B cell (primary cell): ENCODE results near the gene CD300LG. TPM values are rescaled to one million over a fixed set of nuclear protein-coding genes. Genes with fewer than 3 reads are reported as not detected.

Experiments
- ATAC-seq: fragments of 200-7000 bp; cut with Tn5 transposase; one replicate; pipeline ENCODE4 v1.10.0; 2021; ENCODE audit warnings: low read depth, mild to moderate bottlenecking, moderate number of reproducible peaks, moderate library complexity
- CTCF ChIA-PET: fragments of 350-600 bp; sonication (Branson Sonifier 250); formaldehyde crosslinking; loops from one replicate; lab custom pipeline; 2021; ENCODE audit warnings: antibody characterized with exemption, inconsistent platforms; lab: Charles Lee
- POLR2A ChIA-PET: fragments of 350-600 bp; sonication (Branson Sonifier 250); formaldehyde crosslinking; loops from one replicate; lab custom pipeline; 2021; ENCODE audit warnings: antibody characterized with exemption; lab: Charles Lee
- DNase-seq: peaks from one replicate; pipeline ENCODE4 v3.0.0; 2013
- H2AFZ ChIP-seq: 2 replicates; pipeline ENCODE4 v1.6.1; 2012; ENCODE audit warnings: mild to moderate bottlenecking, low read depth, low read length; ENCODE audit not compliant: insufficient read depth, poor library complexity, severe bottlenecking
- H3K27ac ChIP-seq, 2 donors: 1 replicate in 1 of 2; 2 replicates in 1 of 2; pipeline ENCODE4 v1.5.1; 2012 to 2013; ENCODE audit warnings: low read length in 2 of 2, mild to moderate bottlenecking in 2 of 2, moderate library complexity in 1 of 2
- H3K27me3 ChIP-seq, 4 experiments: fragments of 200-600 bp in 1 of 4; sonication (generic) in 1 of 4; replicated peaks in 1 of 4; 1 replicate in 2 of 4; 2 replicates in 2 of 4; pipeline versions ENCODE4 v1.6.1 to v1.7.0; 2013 to 2016; ENCODE audit warnings: low read length in 3 of 4, mild to moderate bottlenecking in 2 of 4, mixed read lengths in 1 of 4, moderate library complexity in 1 of 4; ENCODE audit not compliant: insufficient read depth in 4 of 4, control insufficient read depth in 3 of 4; ENCODE audit errors: control extremely low read depth in 1 of 4
- H3K36me3 ChIP-seq, 2 experiments: replicated peaks in 1 of 2; 1 replicate in 1 of 2; 2 replicates in 1 of 2; pipeline versions ENCODE4 v1.6.1 to v1.7.1; 2013; ENCODE audit warnings: low read length in 1 of 2; ENCODE audit not compliant: insufficient read depth in 2 of 2, control insufficient read depth in 1 of 2; ENCODE audit errors: control extremely low read depth in 1 of 2, extremely low read depth in 1 of 2
- H3K4me1 ChIP-seq, 2 donors: fragments of 200-600 bp in 1 of 2; sonication (generic) in 1 of 2; 1 replicate in 1 of 2; 2 replicates in 1 of 2; pipeline versions ENCODE4 v1.5.1 to v1.6.1; 2013 to 2017; ENCODE audit warnings: low read length in 2 of 2; ENCODE audit not compliant: control insufficient read depth in 2 of 2, insufficient read depth in 2 of 2
- H3K4me2 ChIP-seq: replicated peaks from 2 replicates; pipeline ENCODE3; 2012; ENCODE audit warnings: mild to moderate bottlenecking, low read depth, low read length; ENCODE audit not compliant: poor library complexity, severe bottlenecking
- H3K4me3 ChIP-seq, 5 experiments: fragments of 200-600 bp in 1 of 5; sonication (generic) in 1 of 5; 1 replicate in 3 of 5; 2 replicates in 2 of 5; pipeline versions ENCODE4 v1.5.1 to v1.7.0; 2011 to 2016; ENCODE audit warnings: low read length in 4 of 5, mild to moderate bottlenecking in 4 of 5, low read depth in 2 of 5, control low read depth in 1 of 5, moderate library complexity in 1 of 5; ENCODE audit not compliant: insufficient read depth in 1 of 5; ENCODE audit errors: control extremely low read depth in 1 of 5, extremely low read depth in 1 of 5
- H3K79me2 ChIP-seq: fragments of 200-600 bp; sonication (generic); one replicate; pipeline ENCODE4 v1.6.0; 2016; ENCODE audit warnings: low read length; ENCODE audit not compliant: control insufficient read depth, insufficient read depth
- H3K9ac ChIP-seq: fragments of 200-600 bp; sonication (generic); 2 replicates; pipeline ENCODE4 v1.6.1; 2017; ENCODE audit warnings: mild to moderate bottlenecking, low read length, moderate library complexity
- H3K9me3 ChIP-seq, 3 donors: one replicate each; pipeline versions ENCODE4 v1.6.1 to v1.7.1; 2013; ENCODE audit warnings: low read length in 2 of 3; ENCODE audit not compliant: control insufficient read depth in 2 of 3, insufficient read depth in 1 of 3; ENCODE audit errors: control extremely low read depth in 1 of 3
- H4K20me1 ChIP-seq: 2 replicates; pipeline ENCODE4 v1.6.0; 2012; ENCODE audit warnings: mild to moderate bottlenecking, low read length; ENCODE audit not compliant: insufficient read depth, control insufficient read depth, poor library complexity, severe bottlenecking
- H3K27ac Mint-ChIP-seq: one replicate; pipeline ENCODE4 v1.8.0; 2021; ENCODE audit warnings: mixed read lengths
- H3K27me3 Mint-ChIP-seq: one replicate; pipeline ENCODE4 v1.8.0; 2021; ENCODE audit warnings: mixed read lengths
- H3K4me1 Mint-ChIP-seq: one replicate; pipeline ENCODE4 v1.8.0; 2021; ENCODE audit warnings: mixed read lengths
- H3K4me3 Mint-ChIP-seq: one replicate; pipeline ENCODE4 v1.8.0; 2021; ENCODE audit warnings: mixed read lengths
- H3K9me3 Mint-ChIP-seq: one replicate; pipeline ENCODE4 v1.8.0; 2022; ENCODE audit warnings: mixed read lengths; ENCODE audit not compliant: insufficient read depth
- CTCF ChIP-seq: fragments of 200-600 bp; IDR thresholded peaks from one replicate; pipeline ENCODE4 v1.8.0; 2022; ENCODE audit warnings: antibody characterized with exemption, mild to moderate bottlenecking
- EZH2 ChIP-seq: IDR thresholded peaks from 2 replicates; pipeline ENCODE4 v1.6.1; 2012; ENCODE audit warnings: borderline replicate concordance, low read depth, mild to moderate bottlenecking, moderate library complexity, low read length; ENCODE audit not compliant: insufficient read depth, poor library complexity, severe bottlenecking
- WGBS: methylation state at CpG from one replicate; pipeline ENCODE4 v1.1.5; 2013; ENCODE audit warnings: missing lambda C conversion rate; ENCODE audit not compliant: insufficient coverage; 5-methylcytosine and 5-hydroxymethylcytosine counted together
- intact Hi-C: fragments of 100-400 bp; cut with micrococcal nuclease; formaldehyde crosslinking; loops from one replicate; pipeline ENCODE4 v1.10.0; 2022
- polyA plus RNA-seq: library from polyadenylated mRNA; depleted of rRNA; stranded (reverse); fragments of >200 nt; gene quantifications from 2 replicates; pipeline ENCODE4 v1.2.3, GENCODE V29; 2012
- total RNA-seq, 2 donors: library from RNA; stranded (reverse); fragments of 120-200 nt in 1 of 2; gene quantifications; 1 replicate in 1 of 2; 2 replicates in 1 of 2; pipeline versions ENCODE4 v1.2.3 to v1.2.4, GENCODE V29; 2013 to 2022

CD300LG gene
- total and polyA plus RNA-seq, 2 donors (not counting 1 experiment from before 2014, with no cell fraction given), result not detected

- WGBS, result 51% methylated on average over 4 of the region's 7 CpGs
- TF ChIP-seq EZH2, result no peak
- no peak for TF ChIP-seq CTCF
- Histone ChIP-seq H3K79me2 (no peaks in the 10 kb centered on the region), H3K4me3 (no peak overlapping the region), H3K27me3 (peaks cover 0 to 81% (median 27%) of the 10 kb centered on the region in 4 experiments), H3K4me2 (no peak overlapping the region), H3K36me3 (no peaks in the 10 kb centered on the region), H2AFZ (no peak overlapping the region), H3K27ac (no peak overlapping the region), H3K9ac (no peak overlapping the region), H3K9me3 (peaks cover 0 to 12% (median 0%) of the 10 kb centered on the region in 3 donors), H3K4me1 (peaks cover 27 to 33% of the 10 kb centered on the region in 2 donors), H4K20me1 (no peaks in the 10 kb centered on the region)
- no peak for DNase-seq
- peaks cover 24% of the 10 kb centered on the region for H3K4me1 Mint-ChIP-seq
- ChIA-PET CTCF (interaction anchor here (0.9 to 1.7 kb wide), 2 partner anchors 9 to 24 kb away, joined by 3 read pairs; no protein-coding TSS in a partner anchor), POLR2A (no interaction called here)
- H3K27me3 Mint-ChIP-seq, result peaks cover 64% of the 10 kb centered on the region
- H3K4me3 Mint-ChIP-seq, result no peak overlapping the region
- no peak for ATAC-seq
- intact Hi-C loops, result no loop called here
- H3K27ac Mint-ChIP-seq, result no peak overlapping the region
- H3K9me3 Mint-ChIP-seq, result no peaks in the 10 kb centered on the region
These were observed 55.0 kb downstream of the CD300LG start for GRCh38 chr17:43901861-43902589.

GRCh38 chr17:43905400-43905984, 58.5 kb downstream of the CD300LG start:
- no peak overlapping the region for H3K9ac ChIP-seq
- peaks cover 33 to 38% of the 10 kb centered on the region in 2 donors for H3K4me1 ChIP-seq
- H3K27ac Mint-ChIP-seq, result no peak overlapping the region
- intact Hi-C loops, result no loop called here
- no peak overlapping the region for H3K27ac ChIP-seq
- TF ChIP-seq EZH2 (no peak), CTCF (no peak)
- no peak overlapping the region for H2AFZ ChIP-seq
- peak overlapping the region; percentile 98 for H3K4me2 ChIP-seq
- H3K4me1 Mint-ChIP-seq, result peaks cover 32% of the 10 kb centered on the region
- H3K9me3 ChIP-seq, result peaks cover 0 to 24% (median 0%) of the 10 kb centered on the region in 3 donors
- no peak for DNase-seq
- CTCF ChIA-PET, result no interaction called here
- no peak for ATAC-seq
- POLR2A ChIA-PET, result no interaction called here
- no peaks in the 10 kb centered on the region for H3K36me3 ChIP-seq
- peak overlapping the region; percentile 29 for H3K4me3 Mint-ChIP-seq
- H3K79me2 ChIP-seq, result no peaks in the 10 kb centered on the region
- no peak overlapping the region for H3K4me3 ChIP-seq
- peaks cover 0 to 81% (median 39%) of the 10 kb centered on the region in 4 experiments for H3K27me3 ChIP-seq
- H4K20me1 ChIP-seq, result no peaks in the 10 kb centered on the region
- WGBS, result no CpG with 5 or more reads among the region's 3 CpGs
- H3K9me3 Mint-ChIP-seq, result no peaks in the 10 kb centered on the region
- H3K27me3 Mint-ChIP-seq, result peaks cover 64% of the 10 kb centered on the region
